NCI-H345 treated with DMSO at 0.1 percent for 48 hours (cell line): ENCODE data around the gene LTO1.

Experiments
- DNase-seq: peaks from one replicate; lab custom pipeline; 2025; ENCODE audit not compliant: unreplicated experiment; lab: John Stamatoyannopoulos, UW

The LTO1 gene

GRCh38 chr11:69658626-69659450 lies 16.3 kb downstream of the LTO1 start:
- DNase-seq, result no peak

DNA sequence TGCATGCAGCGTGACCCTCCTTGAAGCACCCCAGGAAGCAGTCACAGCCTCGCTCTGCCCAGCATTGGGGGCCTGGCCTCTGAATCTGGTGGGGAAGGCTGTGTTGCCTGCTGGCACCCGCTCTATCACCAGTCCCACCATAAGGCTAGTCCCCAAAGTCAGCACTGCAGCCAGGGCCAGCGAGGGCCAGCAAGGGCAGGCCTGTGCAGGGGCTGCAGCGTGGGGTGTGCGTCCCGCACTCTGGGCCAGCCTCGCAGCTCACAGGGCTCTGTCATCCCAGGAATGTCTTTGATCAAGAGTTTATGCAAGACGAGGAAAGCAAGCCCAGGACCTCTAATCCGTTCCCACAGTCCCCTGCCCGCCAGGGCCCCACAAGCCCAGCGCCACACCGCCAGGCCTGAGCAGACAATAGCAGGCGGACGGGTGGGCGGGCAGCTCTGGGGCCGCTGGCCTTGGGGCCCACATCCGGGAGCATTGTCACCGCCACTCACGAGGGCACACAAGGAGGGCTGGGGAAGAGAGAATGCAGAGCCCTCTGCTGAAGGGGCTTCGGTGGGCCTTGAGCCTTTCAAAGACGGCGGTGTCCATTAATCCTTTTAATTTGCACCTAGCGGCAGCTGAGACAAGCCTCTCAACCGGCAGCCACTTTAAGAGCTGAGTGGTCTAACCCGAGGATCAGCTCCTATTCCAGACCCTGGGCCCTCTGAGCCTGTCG lies 17.1 kb downstream of the LTO1 start:
- no peak for DNase-seq

- no peak for DNase-seq
Observed at GRCh38 chr11:69657456-69657910, 17.7 kb downstream of the LTO1 start.

DNA sequence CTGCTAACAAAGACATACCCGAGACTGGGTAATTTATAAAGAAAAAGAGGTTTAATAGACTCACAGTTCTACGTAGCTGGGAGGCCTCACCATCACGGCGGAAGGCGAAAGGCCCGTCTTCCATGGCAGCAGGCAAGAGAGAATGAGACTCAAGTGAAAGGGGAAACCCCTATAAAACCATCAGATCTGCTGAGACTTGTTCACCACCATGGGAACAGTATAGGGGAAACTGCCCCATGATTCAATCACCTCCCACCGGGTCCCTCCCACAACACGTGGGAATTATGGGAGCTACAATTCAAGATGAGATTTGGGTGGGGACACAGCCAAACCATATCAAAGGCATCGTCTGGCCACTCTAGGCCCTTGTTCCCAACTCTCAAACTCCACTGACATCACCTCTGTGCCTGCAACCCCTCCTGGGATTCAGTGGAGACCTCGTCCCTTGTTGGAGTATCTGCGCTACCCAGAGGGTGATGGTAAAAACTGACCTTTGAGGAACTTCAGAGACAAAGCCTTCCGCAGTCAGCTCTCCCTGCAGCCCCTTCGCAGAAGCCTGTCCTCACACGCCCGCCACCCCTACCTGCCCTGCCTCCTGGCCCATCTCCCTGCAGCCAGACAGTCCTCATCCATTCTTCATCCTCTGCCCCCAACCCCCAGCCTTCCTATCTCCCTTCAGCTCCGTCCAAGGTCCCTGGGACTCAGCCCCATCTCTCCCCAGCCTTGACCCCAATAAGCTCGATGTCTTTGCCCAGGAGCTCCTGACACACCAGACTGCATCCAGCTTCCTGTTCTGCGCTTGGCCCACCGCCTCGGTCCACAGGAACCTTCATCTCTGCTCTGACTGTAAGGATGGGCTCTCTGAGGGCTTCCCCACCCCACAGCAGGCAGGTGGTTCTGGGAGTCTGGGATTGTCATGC lies 18.4 kb downstream of the LTO1 start:
- no peak for DNase-seq

GRCh38 chr11:69655479-69656428 lies 19.4 kb downstream of the LTO1 start:
- DNase-seq, result no peak

DNA sequence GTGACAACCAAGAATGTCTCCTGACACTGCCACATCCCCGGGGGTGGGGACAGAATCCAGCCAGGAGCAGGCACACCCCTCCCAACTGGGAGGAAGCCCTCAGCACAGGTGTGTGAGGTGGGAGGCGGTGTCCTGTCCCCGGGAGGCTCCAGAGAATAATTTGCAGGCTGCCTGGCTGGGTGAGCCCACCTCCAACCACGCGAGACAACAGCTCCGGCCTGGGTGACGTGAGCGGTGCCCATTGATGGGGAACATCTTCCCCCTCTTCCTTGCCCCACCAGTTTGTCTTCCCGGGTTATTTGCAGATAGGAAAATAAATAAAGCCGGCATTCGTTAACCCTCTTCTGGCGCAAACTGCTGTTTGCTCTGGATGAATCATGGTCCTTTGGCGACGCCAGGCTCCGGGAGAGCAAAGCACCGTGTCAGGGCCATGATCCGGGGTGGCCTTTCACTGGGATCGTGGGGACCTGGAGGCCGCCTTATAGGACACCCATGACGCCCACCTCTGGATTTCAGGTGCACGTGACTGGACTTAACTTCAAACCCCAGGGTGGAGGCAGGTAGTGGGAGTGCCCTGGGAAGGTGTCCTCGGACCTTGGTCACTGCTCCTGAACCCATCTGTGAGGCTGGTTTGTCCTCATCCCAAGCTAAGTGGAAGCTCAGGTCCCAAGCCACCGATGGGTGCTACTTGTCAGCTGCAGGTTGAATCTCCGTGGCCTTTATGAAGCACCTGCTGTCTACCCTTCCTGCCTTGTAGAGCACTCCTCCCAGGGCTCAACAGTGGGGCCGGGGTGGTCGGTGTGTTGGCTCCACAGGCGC lies 20.3 kb downstream of the LTO1 start:
- DNase-seq, result peak; percentile 29

GRCh38 chr11:69654001-69654659 lies 21.0 kb downstream of the LTO1 start:
- DNase-seq, result peak; percentile 18

- no peak for DNase-seq
Observed at GRCh38 chr11:69653406-69653960, 21.7 kb downstream of the LTO1 start.

- no peak for DNase-seq
Observed at GRCh38 chr11:69652999-69653398, 22.2 kb downstream of the LTO1 start.

DNA sequence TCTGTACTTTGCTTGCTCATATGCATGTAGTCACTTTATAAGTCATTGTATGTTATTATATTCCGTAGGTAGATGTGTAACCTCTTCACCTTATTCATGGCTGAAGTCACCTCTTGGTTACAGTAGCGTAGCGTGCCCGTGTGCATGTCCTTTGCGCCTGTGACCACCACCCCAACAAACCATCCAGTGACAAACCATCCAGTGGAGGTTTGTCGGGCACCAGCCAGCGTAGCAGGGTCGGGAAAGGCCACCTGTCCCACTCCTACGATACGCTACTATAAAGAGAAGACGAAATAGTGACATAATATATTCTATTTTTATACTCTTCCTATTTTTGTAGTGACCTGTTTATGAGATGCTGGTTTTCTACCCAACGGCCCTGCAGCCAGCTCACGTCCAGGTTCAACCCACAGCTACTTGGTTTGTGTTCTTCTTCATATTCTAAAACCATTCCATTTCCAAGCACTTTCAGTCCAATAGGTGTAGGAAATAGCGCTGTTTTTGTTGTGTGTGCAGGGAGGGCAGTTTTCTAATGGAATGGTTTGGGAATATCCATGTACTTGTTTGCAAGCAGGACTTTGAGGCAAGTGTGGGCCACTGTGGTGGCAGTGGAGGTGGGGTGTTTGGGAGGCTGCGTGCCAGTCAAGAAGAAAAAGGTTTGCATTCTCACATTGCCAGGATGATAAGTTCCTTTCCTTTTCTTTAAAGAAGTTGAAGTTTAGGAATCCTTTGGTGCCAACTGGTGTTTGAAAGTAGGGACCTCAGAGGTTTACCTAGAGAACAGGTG lies 23.1 kb downstream of the LTO1 start:
- no peak for DNase-seq

DNA sequence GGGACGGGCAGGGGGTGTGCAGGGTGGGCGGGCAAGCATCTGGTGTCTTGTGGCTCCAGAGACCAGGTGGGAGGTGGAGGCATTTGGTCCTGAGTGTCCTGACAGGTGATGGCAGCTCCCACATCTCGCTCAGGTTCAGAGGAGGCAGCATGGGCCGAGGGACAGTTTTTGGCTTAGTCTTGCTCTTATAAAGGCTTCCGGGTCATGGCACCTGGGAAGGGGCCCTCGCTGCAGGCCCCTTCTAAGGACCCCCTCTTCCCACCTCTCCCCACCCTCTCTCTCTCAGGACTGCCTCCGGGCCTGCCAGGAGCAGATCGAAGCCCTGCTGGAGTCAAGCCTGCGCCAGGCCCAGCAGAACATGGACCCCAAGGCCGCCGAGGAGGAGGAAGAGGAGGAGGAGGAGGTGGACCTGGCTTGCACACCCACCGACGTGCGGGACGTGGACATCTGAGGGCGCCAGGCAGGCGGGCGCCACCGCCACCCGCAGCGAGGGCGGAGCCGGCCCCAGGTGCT lies 24.3 kb downstream of the LTO1 start:
- no peak for DNase-seq

DNA sequence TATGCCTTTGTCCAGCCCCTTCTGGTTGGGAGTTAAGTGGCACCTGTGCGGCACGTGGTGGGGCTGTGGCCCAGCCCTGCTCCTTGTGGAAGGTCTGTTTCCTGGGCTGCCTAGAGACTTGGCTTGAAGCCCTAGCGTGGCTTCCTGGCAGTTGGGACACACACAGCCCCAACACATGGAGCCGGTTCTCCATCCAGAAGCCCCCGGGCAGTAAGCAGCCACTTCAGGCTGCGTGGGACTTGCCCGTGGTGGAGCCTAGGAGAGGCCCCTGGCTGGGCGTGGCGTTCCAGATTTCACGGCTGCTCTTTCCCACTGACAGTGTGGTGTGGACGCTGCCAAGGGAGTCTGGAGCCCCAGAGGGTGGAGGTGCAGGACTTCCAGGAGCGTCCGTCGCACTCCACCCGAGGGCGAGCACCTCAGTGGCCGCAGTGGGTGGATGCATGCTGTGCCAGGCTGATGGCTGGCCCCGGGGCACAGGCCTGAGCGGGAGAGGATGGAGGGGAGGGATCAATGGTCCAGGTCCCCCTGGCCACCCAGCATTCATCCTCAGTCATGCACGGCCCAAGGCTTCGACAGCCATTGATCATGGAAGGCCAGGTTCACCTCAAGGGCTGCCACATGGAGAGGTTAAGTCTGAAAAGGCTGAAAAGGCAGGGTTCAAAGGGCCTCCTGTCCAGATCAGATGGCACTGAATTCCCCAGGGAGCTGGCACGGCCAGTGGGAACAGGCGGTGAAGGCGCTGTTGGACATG lies 24.9 kb downstream of the LTO1 start:
- DNase-seq, result no peak

- DNase-seq, result no peak
Observed at GRCh38 chr11:69649576-69649900, 25.6 kb downstream of the LTO1 start.

DNA sequence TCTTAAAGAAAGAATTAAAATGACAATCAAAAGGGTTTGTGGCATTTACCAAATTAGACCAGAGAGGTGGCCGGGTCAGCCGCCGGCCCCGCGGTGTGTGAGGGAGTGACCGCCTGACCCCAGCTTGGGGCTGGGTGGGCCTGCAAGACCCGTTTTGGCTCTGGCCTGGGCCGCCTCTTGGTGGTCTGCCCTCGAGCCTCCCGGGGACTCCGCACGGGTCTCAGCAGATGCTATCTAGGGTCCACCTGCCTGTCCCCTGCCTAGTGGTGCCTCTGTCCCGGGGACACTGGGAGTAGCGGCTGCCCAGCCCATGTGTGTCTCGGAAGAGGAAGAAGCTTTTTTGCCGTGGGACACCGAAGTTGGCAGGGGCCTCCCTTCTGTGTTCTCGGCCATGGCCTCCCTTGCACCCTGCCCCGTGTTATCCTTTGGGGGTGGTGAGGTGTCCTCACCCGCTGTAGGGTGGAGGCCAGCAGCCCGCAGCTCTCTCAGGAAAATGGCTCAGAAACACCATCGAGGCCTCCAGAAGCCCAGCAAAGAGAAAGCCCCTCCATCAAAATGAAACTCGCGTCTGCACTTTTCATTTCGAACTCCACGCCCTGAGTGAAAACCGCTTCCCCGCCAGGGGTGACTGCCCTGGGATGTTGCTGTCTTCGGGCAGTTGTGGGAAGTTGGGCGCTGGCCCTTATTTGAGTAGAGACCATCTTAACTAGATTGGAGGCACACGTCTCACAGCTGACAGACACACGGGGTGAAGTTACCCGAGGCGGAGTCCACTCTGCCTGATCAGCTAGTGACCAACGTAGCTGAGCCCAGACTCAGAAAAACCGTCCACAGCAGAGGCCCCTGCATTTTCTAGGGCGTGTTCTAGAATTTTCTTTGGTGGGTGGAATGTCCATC lies 26.2 kb downstream of the LTO1 start:
- DNase-seq, result no peak

DNA sequence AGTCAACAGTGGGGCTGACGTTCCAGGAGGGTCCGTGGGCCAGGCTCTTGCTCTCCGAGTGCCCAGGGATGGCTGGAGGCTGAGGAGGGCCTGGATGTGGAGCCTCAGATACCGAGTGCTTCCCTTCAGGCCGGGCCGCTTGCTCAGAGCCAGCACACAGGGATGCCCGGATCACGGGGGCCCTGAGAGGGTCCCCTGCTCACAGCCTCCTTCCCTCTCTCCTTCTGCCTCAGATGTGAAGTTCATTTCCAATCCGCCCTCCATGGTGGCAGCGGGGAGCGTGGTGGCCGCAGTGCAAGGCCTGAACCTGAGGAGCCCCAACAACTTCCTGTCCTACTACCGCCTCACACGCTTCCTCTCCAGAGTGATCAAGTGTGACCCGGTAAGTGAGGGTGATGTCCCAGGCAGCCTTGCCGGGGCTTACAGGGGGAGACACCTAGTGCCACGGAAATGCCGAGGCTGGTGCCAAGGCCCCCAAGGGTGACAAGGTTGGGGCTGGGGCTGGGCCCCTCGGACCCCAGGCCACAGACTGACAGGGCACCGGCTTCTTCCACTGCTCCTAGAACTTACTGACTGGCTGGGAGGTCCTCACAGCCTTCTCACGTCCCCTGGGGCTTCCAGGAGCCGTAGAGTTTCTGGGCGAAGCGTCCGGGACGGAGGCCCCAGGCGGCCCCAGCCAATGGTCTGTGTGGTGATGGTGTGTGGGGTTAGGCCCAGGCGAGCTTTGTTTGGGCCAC lies 27.2 kb downstream of the LTO1 start:
- DNase-seq, result no peak
